Astrocyte of the spinal cord (primary cell): Measurements from ENCODE around the gene CLEC1B.
"Not testable (repeated sequence)": the region's sequence is repeated elsewhere in the genome, so short reads cannot be mapped to it uniquely, and the experiment has no call there.

Experiments used
- DNase-seq: peaks from one replicate; pipeline ENCODE4 v3.0.0; 2011; ENCODE audit warnings: low read depth, low spot score
- H3K4me3 ChIP-seq: 2 replicates; pipeline ENCODE4 v1.5.1; 2011; ENCODE audit warnings: low read depth, mild to moderate bottlenecking, low read length, moderate library complexity
- in situ Hi-C: cut with HindIII; loops from 2 replicates; pipeline ENCODE4 v1.10.0; 2017; ENCODE audit warnings: low sequenced_read_pairs
- TF ChIP-seq, protein P1 (sequence below): IDR thresholded peaks from 2 replicates; pipeline ENCODE4 v1.5.1; 2012; ENCODE audit warnings: low read depth, mild to moderate bottlenecking, low read length, inconsistent platforms

The CLEC1B gene

GRCh38 chr12:9961901-9962300 is 37.0 kb downstream of the CLEC1B start:
- H3K4me3 ChIP-seq: no peak overlapping the region
- in situ Hi-C loops: no loop called here
- DNase-seq: no peak
- TF ChIP-seq, protein P1, sequence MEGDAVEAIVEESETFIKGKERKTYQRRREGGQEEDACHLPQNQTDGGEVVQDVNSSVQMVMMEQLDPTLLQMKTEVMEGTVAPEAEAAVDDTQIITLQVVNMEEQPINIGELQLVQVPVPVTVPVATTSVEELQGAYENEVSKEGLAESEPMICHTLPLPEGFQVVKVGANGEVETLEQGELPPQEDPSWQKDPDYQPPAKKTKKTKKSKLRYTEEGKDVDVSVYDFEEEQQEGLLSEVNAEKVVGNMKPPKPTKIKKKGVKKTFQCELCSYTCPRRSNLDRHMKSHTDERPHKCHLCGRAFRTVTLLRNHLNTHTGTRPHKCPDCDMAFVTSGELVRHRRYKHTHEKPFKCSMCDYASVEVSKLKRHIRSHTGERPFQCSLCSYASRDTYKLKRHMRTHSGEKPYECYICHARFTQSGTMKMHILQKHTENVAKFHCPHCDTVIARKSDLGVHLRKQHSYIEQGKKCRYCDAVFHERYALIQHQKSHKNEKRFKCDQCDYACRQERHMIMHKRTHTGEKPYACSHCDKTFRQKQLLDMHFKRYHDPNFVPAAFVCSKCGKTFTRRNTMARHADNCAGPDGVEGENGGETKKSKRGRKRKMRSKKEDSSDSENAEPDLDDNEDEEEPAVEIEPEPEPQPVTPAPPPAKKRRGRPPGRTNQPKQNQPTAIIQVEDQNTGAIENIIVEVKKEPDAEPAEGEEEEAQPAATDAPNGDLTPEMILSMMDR: no peak

GRCh38 chr12:9961106-9961505 is 37.8 kb downstream of the CLEC1B start:
- in situ Hi-C loops: no loop called here
- no peak overlapping the region for H3K4me3 ChIP-seq
- TF ChIP-seq, protein P1: no peak
- no peak for DNase-seq

DNA sequence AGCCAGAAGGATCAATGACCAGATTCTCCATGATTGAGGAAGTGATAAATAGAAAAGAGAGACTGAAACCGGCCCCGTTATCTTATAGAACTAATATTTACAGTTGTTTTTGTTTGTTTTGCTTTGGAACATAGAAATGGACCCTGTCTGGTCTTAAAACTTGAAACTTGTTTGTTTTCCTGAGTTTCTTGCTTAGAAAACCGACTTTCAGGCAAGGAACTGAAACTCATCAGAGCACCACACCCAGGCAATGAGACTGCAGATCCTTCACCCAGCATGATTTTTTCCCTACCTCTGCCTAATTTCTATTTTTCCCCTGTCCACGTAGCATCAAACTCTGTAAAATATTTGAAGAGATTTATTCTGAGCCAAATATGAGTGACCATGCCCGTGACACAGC is 38.3 kb downstream of the CLEC1B start:
- in situ Hi-C loops: no loop called here
- H3K4me3 ChIP-seq: no peak overlapping the region
- TF ChIP-seq, protein P1: no peak
- DNase-seq: no peak

DNA sequence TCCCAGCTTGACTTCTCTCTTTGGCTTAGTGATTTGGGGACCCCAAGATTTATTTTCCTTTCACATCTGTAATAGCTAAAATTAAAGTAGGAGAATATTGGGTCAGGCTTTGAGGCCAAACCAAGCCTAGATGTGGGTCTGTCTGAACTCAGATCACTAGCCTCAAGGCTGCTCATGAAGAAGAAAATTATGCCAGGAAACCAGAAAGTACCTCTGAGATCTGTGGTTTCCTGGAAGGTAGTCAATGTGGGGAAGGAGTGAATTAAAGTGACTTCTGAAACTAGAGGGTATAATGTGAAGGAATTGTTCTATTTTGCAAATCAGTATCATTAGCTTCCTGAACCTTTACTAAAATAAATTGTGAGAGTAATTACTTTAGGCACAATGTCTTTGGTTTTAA is 41.1 kb downstream of the CLEC1B start:
- in situ Hi-C loops: no loop called here
- TF ChIP-seq, protein P1: no peak
- no peak for DNase-seq
- no peak overlapping the region for H3K4me3 ChIP-seq

DNA sequence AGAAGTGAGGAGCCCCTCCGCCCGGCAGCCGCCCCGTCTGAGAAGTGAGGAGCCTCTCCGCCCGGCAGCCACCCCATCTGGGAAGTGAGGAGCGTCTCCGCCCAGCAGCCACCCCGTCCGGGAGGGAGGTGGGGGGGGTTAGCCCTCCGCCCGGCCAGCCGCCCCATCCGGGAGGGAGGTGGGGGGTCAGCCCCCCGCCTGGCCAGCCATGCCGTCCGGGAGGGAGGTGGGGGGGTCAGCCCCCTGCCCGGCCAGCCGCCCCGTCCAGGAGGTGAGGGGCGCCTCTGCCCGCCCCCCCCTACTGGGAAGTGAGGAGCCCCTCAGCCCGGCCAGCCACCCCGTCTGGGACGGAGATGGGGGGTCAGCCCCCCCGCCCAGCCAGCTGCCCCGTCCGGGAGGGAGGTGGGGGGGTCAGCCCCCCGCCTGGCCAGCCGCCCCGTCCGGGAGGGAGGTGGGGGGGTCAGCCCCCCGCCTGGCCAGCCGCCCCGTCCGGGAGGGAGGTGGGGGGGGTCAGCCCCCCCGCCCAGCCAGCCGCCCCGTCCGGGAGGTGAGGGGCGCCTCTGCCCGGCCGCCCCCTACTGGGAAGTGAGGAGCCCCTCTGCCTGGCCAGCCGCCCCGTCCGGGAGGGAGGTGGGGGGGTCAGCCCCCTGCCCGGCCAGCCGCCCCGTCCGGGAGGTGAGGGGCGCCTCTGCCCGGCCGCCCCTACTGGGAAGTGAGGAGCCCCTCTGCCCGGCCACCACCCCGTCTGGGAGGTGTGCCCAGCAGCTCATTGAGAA is 45.8 kb downstream of the CLEC1B start:
- DNase-seq, in situ Hi-C loops, H3K4me3 ChIP-seq: not testable (repeated sequence)

DNA sequence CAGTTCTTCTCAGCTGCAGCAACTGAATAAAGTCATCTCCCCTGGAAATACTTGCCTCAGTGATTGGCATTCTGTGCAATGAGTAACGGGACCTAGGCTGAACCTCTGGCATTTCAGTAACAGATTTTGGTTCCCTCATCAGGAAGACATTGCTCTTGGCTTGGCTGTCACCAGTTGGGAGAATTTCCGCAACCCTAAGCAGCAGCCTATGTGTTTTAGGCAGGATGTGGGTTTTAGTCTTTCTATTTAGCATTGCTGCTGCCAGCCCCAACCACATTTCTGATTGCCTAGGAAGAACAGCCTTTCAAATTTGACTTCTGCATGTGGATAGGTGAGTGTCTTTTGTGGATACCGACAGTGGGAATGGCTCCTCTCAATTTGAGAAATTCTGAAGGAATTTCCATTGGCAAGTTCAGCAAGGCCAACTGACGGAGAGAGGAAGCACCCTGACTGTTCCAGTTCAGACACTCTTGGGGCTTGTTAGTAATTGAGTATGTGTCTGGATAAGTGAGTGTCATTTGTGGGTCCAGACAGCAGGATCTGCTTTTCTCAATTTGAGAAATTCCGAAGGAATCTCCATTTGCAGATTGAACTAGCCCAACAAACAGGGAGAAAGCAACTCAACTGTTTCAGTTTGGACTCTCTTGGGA is 47.8 kb downstream of the CLEC1B start:
- DNase-seq: no peak
- in situ Hi-C loops: no loop called here
- no peak overlapping the region for H3K4me3 ChIP-seq
- TF ChIP-seq, protein P1: no peak

GRCh38 chr12:9948606-9949296 is 50.2 kb downstream of the CLEC1B start:
- no peak for DNase-seq
- in situ Hi-C loops: no loop called here
- TF ChIP-seq, protein P1: no peak

More at GRCh38 chr12:9948606-9949296, 50.2 kb downstream of the CLEC1B start:
- no peak overlapping the region for H3K4me3 ChIP-seq
